ENCODE data around the gene PRAMEF2. TPM values are rescaled to one million over a fixed set of nuclear protein-coding genes. Genes with fewer than 3 reads are reported as not detected.

PRAMEF2 gene, protein sequence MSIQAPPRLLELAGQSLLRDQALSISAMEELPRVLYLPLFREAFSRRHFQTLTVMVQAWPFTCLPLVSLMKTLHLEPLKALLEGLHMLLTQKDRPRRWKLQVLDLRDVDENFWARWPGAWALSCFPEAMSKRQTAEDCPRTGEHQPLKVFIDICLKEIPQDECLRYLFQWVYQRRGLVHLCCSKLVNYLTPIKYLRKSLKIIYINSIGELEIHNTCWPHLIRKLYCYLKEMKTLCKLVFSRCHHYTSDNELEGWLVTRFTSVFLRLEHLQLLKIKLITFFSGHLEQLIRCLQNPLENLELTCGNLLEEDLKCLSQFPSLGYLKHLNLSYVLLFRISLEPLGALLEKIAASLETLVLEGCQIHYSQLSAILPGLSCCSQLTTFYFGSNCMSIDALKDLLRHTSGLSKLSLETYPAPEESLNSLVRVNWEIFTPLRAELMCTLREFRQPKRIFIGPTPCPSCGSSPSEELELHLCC
- total RNA-seq, result not detected

DNA sequence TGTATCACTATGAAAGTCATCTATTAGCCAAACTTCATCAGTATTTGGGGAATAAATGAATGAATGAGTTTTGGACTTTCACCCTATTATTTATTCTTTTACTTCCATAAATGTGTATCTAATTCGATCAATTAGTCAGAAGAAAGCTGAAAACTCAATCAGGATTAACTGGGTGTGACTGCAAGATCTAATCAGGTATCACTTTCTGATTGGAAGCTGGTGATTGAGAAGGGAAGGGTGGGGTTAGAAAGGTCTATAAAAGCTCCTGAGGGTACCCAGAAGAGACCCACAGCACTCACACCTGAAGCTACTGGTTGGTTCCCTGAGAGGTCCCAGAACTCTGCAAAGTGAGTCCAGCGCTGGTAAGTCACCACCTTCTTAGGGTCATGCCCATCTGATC, at the start of gene PRAMEF2:
Gene PRAMEF2 (plus strand): TSS at position 301 of the 400 bp plus-strand sequence. CDS start 1,924 bp downstream, outside the sequence.

DNA sequence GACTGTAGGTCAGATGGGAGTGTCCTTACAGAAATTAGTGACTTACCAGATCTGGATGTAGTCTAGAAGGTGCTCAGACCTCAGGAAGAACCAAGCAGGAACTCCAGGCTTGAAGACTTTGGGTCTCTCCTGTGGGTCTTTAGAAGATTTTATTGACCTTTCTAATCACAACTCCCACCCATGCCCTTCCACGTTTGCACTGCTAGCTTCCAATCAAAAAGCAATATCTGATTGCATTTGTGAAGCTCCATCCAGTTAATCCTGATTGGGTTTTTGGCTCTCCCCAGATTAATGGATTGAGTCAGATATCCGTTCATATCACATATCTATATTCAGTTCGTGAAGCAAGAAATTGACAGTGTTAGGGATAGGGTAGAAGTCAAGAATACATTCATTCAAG, 25.6 kb upstream of the PRAMEF2 start, which contains the start of gene PRAMEF11:
Gene PRAMEF11 (minus strand): TSS at position 101 of the 400 bp plus-strand sequence. CDS start 2,621 bp downstream, outside the sequence.

DNA sequence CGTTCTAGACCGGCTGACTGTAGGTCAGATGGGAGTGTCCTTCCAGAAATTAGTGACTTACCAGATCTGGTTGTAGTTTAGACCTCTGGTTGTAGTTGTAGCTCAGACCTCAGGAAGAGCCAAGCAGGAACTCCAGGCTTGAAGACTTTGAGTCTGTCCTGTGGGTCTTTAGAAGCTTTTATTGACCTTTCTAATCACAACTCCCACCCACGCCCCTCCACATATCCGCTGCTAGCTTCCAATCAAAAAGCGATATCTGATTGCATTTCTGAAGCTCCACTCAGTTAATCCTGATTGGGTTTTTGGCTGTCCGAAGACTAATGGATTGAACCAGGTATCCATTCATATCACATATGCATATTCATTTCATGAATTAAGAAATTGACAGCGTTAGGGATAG, 8.3 kb upstream of the PRAMEF2 start, which contains the start of gene HNRNPCL1:
Gene HNRNPCL1 (minus strand): TSS at position 101 of the 400 bp plus-strand sequence. CDS start 431 bp downstream, outside the sequence.

DNA sequence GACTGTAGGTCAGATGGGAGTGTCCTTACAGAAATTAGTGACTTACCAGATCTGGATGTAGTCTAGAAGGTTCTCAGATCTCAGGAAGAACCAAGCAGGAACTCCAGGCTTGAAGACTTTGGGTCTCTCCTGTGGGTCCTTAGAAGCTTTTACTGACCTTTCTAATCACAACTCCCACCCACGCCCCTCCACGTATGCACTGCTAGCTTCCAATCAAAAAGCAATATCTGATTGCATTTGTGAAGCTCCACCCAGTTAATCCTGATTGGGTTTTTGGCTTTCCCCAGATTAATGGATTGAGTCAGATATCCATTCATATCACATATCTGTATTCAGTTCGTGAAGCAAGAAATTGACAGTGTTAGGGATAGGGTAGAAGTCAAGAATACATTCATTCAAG, 29.2 kb downstream of the PRAMEF2 start, which contains the start of gene PRAMEF4:
Gene PRAMEF4 (minus strand): TSS at position 101 of the 400 bp plus-strand sequence. CDS start 2,807 bp downstream, outside the sequence.

DNA sequence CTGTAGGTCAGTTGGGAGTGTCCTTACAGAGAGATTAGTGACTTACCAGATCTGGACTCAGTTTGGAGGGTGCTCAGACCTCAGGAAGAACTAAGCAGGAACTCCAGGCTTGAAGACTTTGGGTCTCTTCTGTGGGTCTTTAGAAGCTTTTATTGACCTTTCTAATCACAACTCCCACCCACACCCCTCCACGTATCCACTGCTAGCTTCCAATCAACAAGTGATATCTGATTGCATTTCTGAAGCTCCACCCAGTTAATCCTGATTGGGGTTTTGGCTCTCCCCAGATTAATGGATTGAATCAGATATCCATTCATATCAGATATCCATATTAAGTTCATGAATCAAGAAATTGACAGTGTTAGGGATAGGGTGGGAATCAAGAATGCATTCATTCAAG, 41.3 kb downstream of the PRAMEF2 start, which contains the start of gene PRAMEF10:
Gene PRAMEF10 (minus strand): TSS at position 101 of the 400 bp plus-strand sequence. CDS start 2,423 bp downstream, outside the sequence.

Other genes starting within 250 kb of the PRAMEF2 start
- gene DHRS3, start 238.9 kb upstream of the PRAMEF2 start, total RNA-seq, result 53.6 TPM
- gene AADACL4, start 213.0 kb upstream of the PRAMEF2 start, total RNA-seq, result not detected
- 0.11 TPM for gene AADACL3, start 141.0 kb upstream of the PRAMEF2 start, total RNA-seq
- not detected for gene CFAP107, start 110.9 kb upstream of the PRAMEF2 start, total RNA-seq
- not detected for gene PRAMEF12, start 83.3 kb upstream of the PRAMEF2 start, total RNA-seq
- gene PRAMEF1, start 65.7 kb upstream of the PRAMEF2 start, total RNA-seq, result not detected
- not detected for gene PRAMEF11, start 25.7 kb upstream of the PRAMEF2 start, total RNA-seq
- not detected for gene HNRNPCL1, start 8.4 kb upstream of the PRAMEF2 start, total RNA-seq
- gene PRAMEF4, start 29.1 kb downstream of the PRAMEF2 start, total RNA-seq, result not detected
- not detected for gene PRAMEF10, start 41.2 kb downstream of the PRAMEF2 start, total RNA-seq
- gene PRAMEF7, start 59.5 kb downstream of the PRAMEF2 start, total RNA-seq, result not detected
- not detected for gene PRAMEF6, start 90.5 kb downstream of the PRAMEF2 start, total RNA-seq
- not detected for gene PRAMEF27, start 199.5 kb downstream of the PRAMEF2 start, total RNA-seq
- not detected for gene HNRNPCL3, start 203.7 kb downstream of the PRAMEF2 start, total RNA-seq
- not detected for gene PRAMEF25, start 213.7 kb downstream of the PRAMEF2 start, total RNA-seq

All from camera-type eye (tissue), 1 donor.